K562 (cell line): ENCODE results near the gene KIN. TPM values are rescaled to one million over a fixed set of nuclear protein-coding genes. Genes with fewer than 3 reads are reported as not detected.
A peak's percentile ranks its signal among the peaks of the same experiment; 100 is the strongest.

Experiments used
- ESRRA ChIP-seq: fragments of 450-650 bp; IDR thresholded peaks from 2 replicates; pipeline ENCODE4 v1.6.1; 2014; ENCODE audit warnings: low read depth, mild to moderate bottlenecking, moderate library complexity, borderline replicate concordance
- FOXP1 ChIP-seq: sonication (generic); formaldehyde crosslinking; IDR thresholded peaks from 2 replicates; pipeline ENCODE4 v1.8.0; 2022; ENCODE audit warnings: mild to moderate bottlenecking, missing genetic modification reagents
- GABPA ChIP-seq: fragments of 200-800 bp; sonication (Bioruptor generic); conservative IDR thresholded peaks from 2 replicates; pipeline ENCODE4 v1.6.1; 2016; ENCODE audit warnings: low read depth, missing genetic modification characterization, missing compliant biosample characterization
- JUNB ChIP-seq: fragments of 450-650 bp; formaldehyde crosslinking; conservative IDR thresholded peaks from 2 replicates; pipeline ENCODE4 v1.4.0; 2020; ENCODE audit warnings: mild to moderate bottlenecking
- KLF13 ChIP-seq: fragments of 450-650 bp; IDR thresholded peaks from 2 replicates; pipeline ENCODE4 v1.6.1; 2016; ENCODE audit warnings: missing genetic modification characterization, low read depth, mild to moderate bottlenecking, missing compliant biosample characterization, moderate library complexity, borderline replicate concordance
- MTA3 ChIP-seq: fragments of 450-650 bp; formaldehyde crosslinking; IDR thresholded peaks from 2 replicates; pipeline ENCODE4 v1.6.1; 2017; ENCODE audit warnings: mild to moderate bottlenecking, borderline replicate concordance
- NFE2 ChIP-seq: IDR thresholded peaks from 2 replicates; pipeline ENCODE4 v1.6.1; 2014; ENCODE audit warnings: antibody characterized with exemption, low read depth
- NFRKB ChIP-seq: fragments of 450-650 bp; IDR thresholded peaks from 2 replicates; pipeline ENCODE4 v1.6.1; 2016; ENCODE audit warnings: low read depth
- POLR2AphosphoS2 ChIP-seq: IDR thresholded peaks from 2 replicates; pipeline ENCODE4 v1.6.1; 2012; ENCODE audit warnings: low read length, improper control_type of control experiment
- PURB ChIP-seq: sonication (generic); formaldehyde crosslinking; IDR thresholded peaks from 2 replicates; pipeline ENCODE4 v1.9.0; 2021; ENCODE audit warnings: low read depth, mild to moderate bottlenecking, missing genetic modification reagents
- RB1 ChIP-seq: fragments of 450-650 bp; IDR thresholded peaks from 2 replicates; pipeline ENCODE4 v1.6.1; 2017; ENCODE audit warnings: low read depth, mild to moderate bottlenecking
- ZBTB1 ChIP-seq: sonication (generic); formaldehyde crosslinking; IDR thresholded peaks from 2 replicates; pipeline ENCODE4 v1.8.1; 2023; ENCODE audit warnings: missing genetic modification reagents, low read depth, mild to moderate bottlenecking, borderline replicate concordance
- ZFX ChIP-seq: sonication (generic); formaldehyde crosslinking; IDR thresholded peaks from 2 replicates; pipeline ENCODE4 v1.8.0; 2022; ENCODE audit warnings: mild to moderate bottlenecking, missing genetic modification reagents, moderate library complexity
- ZNF232 ChIP-seq: sonication (generic); formaldehyde crosslinking; IDR thresholded peaks from 2 replicates; pipeline ENCODE4 v1.8.0; 2022; ENCODE audit warnings: mild to moderate bottlenecking, missing genetic modification reagents
- polyA plus RNA-seq, 8 experiments: library from polyadenylated mRNA; depleted of rRNA in 4 of 8; stranded (reverse) in 5 of 8; unstranded in 3 of 8; fragments of >200 nt; fragmentation: Nextera tagmentation in 2 of 8; fragmentation: Illumina TruSeq in 1 of 8; extraction: Ambion mirVana in 2 of 8; extraction: Trizol in 1 of 8; gene quantifications; 2 replicates each; pipeline versions ENCODE4 v1.2.1 to v1.2.3, GENCODE V29; 2011 to 2014; ENCODE audit warnings: inconsistent platforms in 1 of 8, missing spikeins in 1 of 8
- total RNA-seq, 7 experiments: library from RNA; depleted of rRNA in 6 of 7; stranded (reverse); fragments of >200 nt in 6 of 7; fragmentation: Illumina TruSeq in 2 of 7; extraction: Trizol in 2 of 7; gene quantifications; 2 replicates each; pipeline versions ENCODE4 v1.2.1 to v1.2.3, GENCODE V29; 2011 to 2021; ENCODE audit warnings: low replicate concordance in 1 of 7
- TF ChIP-seq, protein P1 (sequence below): fragments of 200-800 bp; sonication (Bioruptor generic); IDR thresholded peaks from 2 replicates; pipeline ENCODE4 v1.6.1; 2016; ENCODE audit warnings: missing genetic modification characterization, missing compliant biosample characterization

The KIN gene
- total and polyA plus RNA-seq, 9 of the 15 experiments (the other 6 are each of a cell fraction or from before 2014, with no cell fraction given), result 11.7 to 35.6 (median 16.0) TPM

DNA sequence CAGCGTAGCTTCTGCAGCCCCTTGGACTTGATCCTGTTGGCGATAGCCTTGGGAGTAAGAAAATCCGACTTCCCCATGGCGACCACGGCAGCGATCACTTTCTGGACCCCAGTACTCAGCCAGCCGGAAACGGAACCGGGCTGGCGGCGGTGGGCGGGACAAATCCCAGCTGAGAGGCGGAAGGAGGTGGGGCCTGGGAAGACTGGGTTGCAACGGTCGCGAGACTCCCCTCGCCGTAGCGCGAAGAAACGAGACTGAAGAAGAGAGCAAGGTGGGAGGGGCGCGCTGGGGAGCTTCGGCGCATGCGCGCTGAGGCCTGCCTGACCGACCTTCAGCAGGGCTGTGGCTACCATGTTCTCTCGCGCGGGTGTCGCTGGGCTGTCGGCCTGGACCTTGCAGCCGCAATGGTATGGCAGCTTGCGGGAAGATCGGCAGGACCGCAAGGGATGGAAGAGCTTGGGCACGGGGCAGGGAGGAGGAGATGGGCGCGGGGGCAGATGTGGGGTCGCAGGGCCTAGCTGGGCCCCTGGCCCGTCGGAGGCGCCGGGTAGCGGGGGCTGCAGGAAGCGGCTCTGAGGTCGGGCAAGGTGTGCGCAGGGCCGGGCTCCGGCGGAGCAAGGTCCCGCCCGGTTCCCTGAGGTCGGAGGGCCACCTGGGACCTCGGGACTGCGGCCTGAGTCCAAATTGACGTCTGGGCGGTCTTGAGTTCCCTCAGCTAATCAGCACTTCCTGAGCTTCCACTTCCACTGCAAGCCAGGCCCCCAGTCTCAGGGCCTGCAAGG lies at the start of gene KIN, which contains the start of gene ATP5F1C (continued):
- TF ChIP-seq NFE2 (no peak), PURB (no peak), FOXP1 (CRISPR knock-in tag) (0 out of 2 replicates have a peak, but pooled peaks have one; percentile 9), JUNB (no peak), ZFX (CRISPR knock-in tag) (peak; percentile 98), MTA3 (peak; percentile 15; the same call in 1 of the 2 replicates), ZNF232 (CRISPR knock-in tag) (no peak), GABPA (tag) (peak; percentile 94), ESRRA (peak; percentile 86), KLF13 (tag) (peak; percentile 25; the same call in 1 of the 2 replicates), ZBTB1 (CRISPR knock-in tag) (peak; percentile 60; the same call in 1 of the 2 replicates), NFRKB (0 out of 2 replicates have a peak, but pooled peaks have one; percentile 63), RB1 (peak; percentile 23; the same call in 1 of the 2 replicates), POLR2AphosphoS2 (peak; percentile 23; the same call in 1 of the 2 replicates)
- TF ChIP-seq, protein P1, sequence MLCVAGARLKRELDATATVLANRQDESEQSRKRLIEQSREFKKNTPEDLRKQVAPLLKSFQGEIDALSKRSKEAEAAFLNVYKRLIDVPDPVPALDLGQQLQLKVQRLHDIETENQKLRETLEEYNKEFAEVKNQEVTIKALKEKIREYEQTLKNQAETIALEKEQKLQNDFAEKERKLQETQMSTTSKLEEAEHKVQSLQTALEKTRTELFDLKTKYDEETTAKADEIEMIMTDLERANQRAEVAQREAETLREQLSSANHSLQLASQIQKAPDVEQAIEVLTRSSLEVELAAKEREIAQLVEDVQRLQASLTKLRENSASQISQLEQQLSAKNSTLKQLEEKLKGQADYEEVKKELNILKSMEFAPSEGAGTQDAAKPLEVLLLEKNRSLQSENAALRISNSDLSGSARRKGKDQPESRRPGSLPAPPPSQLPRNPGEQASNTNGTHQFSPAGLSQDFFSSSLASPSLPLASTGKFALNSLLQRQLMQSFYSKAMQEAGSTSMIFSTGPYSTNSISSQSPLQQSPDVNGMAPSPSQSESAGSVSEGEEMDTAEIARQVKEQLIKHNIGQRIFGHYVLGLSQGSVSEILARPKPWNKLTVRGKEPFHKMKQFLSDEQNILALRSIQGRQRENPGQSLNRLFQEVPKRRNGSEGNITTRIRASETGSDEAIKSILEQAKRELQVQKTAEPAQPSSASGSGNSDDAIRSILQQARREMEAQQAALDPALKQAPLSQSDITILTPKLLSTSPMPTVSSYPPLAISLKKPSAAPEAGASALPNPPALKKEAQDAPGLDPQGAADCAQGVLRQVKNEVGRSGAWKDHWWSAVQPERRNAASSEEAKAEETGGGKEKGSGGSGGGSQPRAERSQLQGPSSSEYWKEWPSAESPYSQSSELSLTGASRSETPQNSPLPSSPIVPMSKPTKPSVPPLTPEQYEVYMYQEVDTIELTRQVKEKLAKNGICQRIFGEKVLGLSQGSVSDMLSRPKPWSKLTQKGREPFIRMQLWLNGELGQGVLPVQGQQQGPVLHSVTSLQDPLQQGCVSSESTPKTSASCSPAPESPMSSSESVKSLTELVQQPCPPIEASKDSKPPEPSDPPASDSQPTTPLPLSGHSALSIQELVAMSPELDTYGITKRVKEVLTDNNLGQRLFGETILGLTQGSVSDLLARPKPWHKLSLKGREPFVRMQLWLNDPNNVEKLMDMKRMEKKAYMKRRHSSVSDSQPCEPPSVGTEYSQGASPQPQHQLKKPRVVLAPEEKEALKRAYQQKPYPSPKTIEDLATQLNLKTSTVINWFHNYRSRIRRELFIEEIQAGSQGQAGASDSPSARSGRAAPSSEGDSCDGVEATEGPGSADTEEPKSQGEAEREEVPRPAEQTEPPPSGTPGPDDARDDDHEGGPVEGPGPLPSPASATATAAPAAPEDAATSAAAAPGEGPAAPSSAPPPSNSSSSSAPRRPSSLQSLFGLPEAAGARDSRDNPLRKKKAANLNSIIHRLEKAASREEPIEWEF (CRISPR knock-in tag), result no peak
